Gastrocnemius medialis (tissue), 4 donors: ENCODE data around the gene DCPS. TPM values are rescaled to one million over a fixed set of nuclear protein-coding genes. Genes with fewer than 3 reads are reported as not detected.
"Not testable (repeated sequence)": the region's sequence is repeated elsewhere in the genome, so short reads cannot be mapped to it uniquely, and the experiment has no call there.

Experiments
- ATAC-seq, 2 donors: fragments of 150-250 bp; one replicate each; pipeline ENCODE4 v1.9.1; 2016
- DNase-seq, 2 donors: peaks; one replicate each; pipeline ENCODE4 v3.0.0-alpha.2; 2019
- H3K27ac ChIP-seq, 4 donors: fragments of 200-600 bp; sonication (generic); 1 replicate in 1 of 4; 2 replicates in 3 of 4; pipeline ENCODE4 v1.5.1; 2016 to 2018; ENCODE audit warnings: mild to moderate bottlenecking in 2 of 4, moderate library complexity in 1 of 4
- H3K27me3 ChIP-seq, 3 donors: fragments of 200-600 bp; sonication (generic) in 2 of 3; 1 replicate in 1 of 3; 2 replicates in 2 of 3; pipeline versions ENCODE4 v1.5.1 to v1.6.0; 2016 to 2019; ENCODE audit warnings: mild to moderate bottlenecking in 1 of 3, moderate library complexity in 1 of 3
- H3K36me3 ChIP-seq, 2 donors: fragments of 200-600 bp; sonication (generic) in 1 of 2; one replicate each; pipeline ENCODE4 v1.5.1; 2017 to 2018
- H3K4me1 ChIP-seq, 2 donors: fragments of 200-600 bp; sonication (generic) in 1 of 2; one replicate each; pipeline ENCODE4 v1.5.1; 2016 to 2017; ENCODE audit warnings: mild to moderate bottlenecking in 2 of 2
- H3K4me3 ChIP-seq, 4 donors: fragments of 200-600 bp; sonication (generic) in 3 of 4; 1 replicate in 1 of 4; 2 replicates in 3 of 4; pipeline ENCODE4 v1.5.1; 2016 to 2019; ENCODE audit warnings: mild to moderate bottlenecking in 2 of 4
- H3K9me3 ChIP-seq, 3 donors: fragments of 200-600 bp; sonication (generic) in 2 of 3; 1 replicate in 1 of 3; 2 replicates in 2 of 3; pipeline ENCODE4 v1.5.1; 2016 to 2019
- POLR2A ChIP-seq, 2 donors: fragments of 450-650 bp; IDR thresholded peaks; one replicate each; pipeline ENCODE4 v1.6.1; 2017; ENCODE audit warnings: antibody characterized with exemption in 2 of 2, mild to moderate bottlenecking in 2 of 2, moderate library complexity in 2 of 2
- in situ Hi-C, 4 donors: fragments of 200-750 bp; cut with MboI; loops; one replicate each; pipeline versions ENCODE4 v1.15.0 to v1.8.0; 2017; ENCODE audit warnings: low sequenced_read_pairs in 4 of 4
- intact Hi-C: fragments of 100-400 bp; cut with DNase I; formaldehyde crosslinking; loops from one replicate; pipeline ENCODE4 v1.15.1; 2023; ENCODE audit warnings: low total_unique reads
- total RNA-seq, 4 donors: library from RNA; depleted of rRNA; stranded (reverse); fragments of >200 nt; gene quantifications; one replicate each; pipeline versions ENCODE4 v1.1.0 to v1.2.3, GENCODE V29; 2016
- TF ChIP-seq, protein P1 (sequence below), 5 experiments: fragments of 450-650 bp in 3 of 5; fragments of 200-600 bp in 2 of 5; sonication (generic) in 2 of 5; IDR thresholded peaks in 4 of 5; conservative IDR thresholded peaks in 1 of 5; 1 replicate in 4 of 5; 2 replicates in 1 of 5; pipeline ENCODE4 v1.5.1; 2016 to 2019; ENCODE audit warnings: antibody characterized with exemption in 5 of 5, mild to moderate bottlenecking in 3 of 5, moderate library complexity in 3 of 5

Gene DCPS
- total RNA-seq, 4 donors from 2014 or later: 9.8 to 23.1 (median 11.5) TPM

DNA sequence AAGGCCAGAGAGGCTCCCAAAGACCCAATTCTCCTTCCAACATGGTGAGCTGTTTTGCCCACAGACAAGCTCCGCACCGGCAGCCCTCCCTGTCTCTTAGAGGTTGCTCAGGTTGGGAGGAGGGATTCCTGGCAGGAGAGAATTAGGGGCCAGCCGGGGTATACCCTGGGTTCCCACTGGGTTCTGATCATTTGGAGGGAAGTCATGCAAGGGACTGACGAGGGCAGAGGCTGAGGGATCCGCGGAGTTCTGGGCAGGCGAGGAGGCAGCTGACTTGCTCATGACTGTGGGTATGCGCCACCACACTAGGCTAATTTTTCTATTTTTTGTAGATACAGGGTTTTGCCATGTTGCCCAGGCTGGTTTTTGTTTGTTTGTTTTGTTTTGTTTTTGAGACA is 56.2 kb downstream of the DCPS start:
- no peak for DNase-seq
- in situ Hi-C loops: no loop called here

DNA sequence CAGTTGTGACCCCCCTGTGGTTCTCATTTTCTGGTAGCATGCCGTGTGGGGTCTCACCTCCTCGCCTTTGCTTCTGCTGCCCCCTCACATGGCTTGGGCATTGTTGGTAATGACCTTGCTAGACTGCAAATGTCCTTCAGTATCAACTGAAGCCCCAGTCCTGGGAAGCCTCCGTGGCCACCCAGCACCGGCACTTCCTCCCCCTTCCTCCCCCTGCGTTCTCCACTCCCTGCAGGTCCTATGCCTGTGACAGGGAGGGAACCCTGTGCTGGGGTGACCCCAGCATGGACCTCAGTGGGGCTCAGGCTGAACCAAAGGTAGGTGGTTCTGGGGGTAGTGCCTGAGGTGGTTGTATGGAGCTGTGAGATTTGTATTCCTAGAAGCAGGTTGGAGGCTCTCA is 57.5 kb downstream of the DCPS start:
- intact Hi-C loops: no loop called here
- no peaks in the 10 kb centered on the region for H3K9me3 ChIP-seq
- TF ChIP-seq, protein P1, sequence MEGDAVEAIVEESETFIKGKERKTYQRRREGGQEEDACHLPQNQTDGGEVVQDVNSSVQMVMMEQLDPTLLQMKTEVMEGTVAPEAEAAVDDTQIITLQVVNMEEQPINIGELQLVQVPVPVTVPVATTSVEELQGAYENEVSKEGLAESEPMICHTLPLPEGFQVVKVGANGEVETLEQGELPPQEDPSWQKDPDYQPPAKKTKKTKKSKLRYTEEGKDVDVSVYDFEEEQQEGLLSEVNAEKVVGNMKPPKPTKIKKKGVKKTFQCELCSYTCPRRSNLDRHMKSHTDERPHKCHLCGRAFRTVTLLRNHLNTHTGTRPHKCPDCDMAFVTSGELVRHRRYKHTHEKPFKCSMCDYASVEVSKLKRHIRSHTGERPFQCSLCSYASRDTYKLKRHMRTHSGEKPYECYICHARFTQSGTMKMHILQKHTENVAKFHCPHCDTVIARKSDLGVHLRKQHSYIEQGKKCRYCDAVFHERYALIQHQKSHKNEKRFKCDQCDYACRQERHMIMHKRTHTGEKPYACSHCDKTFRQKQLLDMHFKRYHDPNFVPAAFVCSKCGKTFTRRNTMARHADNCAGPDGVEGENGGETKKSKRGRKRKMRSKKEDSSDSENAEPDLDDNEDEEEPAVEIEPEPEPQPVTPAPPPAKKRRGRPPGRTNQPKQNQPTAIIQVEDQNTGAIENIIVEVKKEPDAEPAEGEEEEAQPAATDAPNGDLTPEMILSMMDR (IDR thresholded peaks at IDR 0.05 in 4 of 5, conservative IDR thresholded peaks at IDR 0.05 in 1 of 5): no peak
- TF ChIP-seq POLR2A (IDR thresholded peaks at IDR 0.05): no peak
- no peaks in the 10 kb centered on the region for H3K36me3 ChIP-seq
- DNase-seq: no peak
- no peak overlapping the region for H3K27ac ChIP-seq
- no peak for ATAC-seq
- in situ Hi-C loops: no loop called here
- H3K4me1 ChIP-seq: peaks cover 12 to 13% of the 10 kb centered on the region in 2 donors
- H3K4me3 ChIP-seq: no peak overlapping the region
- H3K27me3 ChIP-seq: no peaks in the 10 kb centered on the region

More for the DNA sequence above, 56.2 kb downstream of the DCPS start:
- Histone ChIP-seq H3K4me3 (no peak overlapping the region), H3K36me3 (no peaks in the 10 kb centered on the region), H3K4me1 (peaks cover 17 to 21% of the 10 kb centered on the region in 2 donors), H3K27ac (peak overlapping the region in 2 of 4 donors; percentile 1 to 57), H3K27me3 (no peaks in the 10 kb centered on the region), H3K9me3 (no peaks in the 10 kb centered on the region)
- ATAC-seq: no peak
- intact Hi-C loops: no loop called here
- no peak for TF ChIP-seq POLR2A (IDR thresholded peaks at IDR 0.05)
- TF ChIP-seq, protein P1 (IDR thresholded peaks at IDR 0.05 in 4 of 5, conservative IDR thresholded peaks at IDR 0.05 in 1 of 5): no peak

DNA sequence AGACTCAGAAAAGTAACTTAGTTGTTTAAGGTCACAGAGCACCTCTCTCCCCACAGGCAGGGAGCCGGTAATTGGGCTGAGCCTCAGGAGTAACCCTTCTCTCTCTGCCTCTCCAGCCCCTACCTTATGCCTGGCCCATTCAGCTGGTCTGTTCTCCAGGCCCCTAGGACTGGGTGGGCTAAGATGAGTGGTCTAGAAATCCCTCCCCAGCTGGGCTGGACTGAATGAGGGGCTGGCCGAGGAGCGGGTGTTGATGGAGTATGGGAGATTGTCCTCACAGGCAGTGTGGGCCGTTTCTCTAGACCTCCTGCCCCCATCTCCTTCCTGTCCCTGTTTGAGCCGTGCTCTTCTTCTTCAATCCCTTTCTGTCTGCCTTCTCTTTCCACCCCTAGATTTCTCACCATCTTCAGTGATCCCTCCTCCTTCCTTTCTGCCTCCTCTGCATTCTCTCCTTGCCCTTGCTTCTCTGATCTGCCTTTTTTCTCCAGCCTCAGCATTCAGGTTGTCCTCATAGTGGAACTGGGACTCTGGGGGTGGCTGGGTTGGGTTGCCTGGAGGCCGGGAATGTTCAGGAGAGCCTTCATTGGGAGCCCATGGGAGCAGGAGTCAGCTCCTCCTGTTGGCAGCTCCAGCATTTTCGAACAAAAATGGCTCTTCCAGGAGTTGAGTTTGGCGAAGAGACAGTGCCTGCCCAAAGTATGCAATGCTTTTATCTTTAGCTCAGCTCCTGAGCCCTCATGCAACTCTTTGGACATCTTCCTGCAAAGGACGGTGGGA is 59.2 kb downstream of the DCPS start:
- DNase-seq (no peak), ATAC-seq (no peak)
- no peak overlapping the region for H3K4me3 ChIP-seq
- no peaks in the 10 kb centered on the region for H3K27me3 ChIP-seq
- H3K36me3 ChIP-seq: no peaks in the 10 kb centered on the region
- TF ChIP-seq, protein P1 (IDR thresholded peaks at IDR 0.05 in 4 of 5, conservative IDR thresholded peaks at IDR 0.05 in 1 of 5): no peak
- TF ChIP-seq POLR2A (IDR thresholded peaks at IDR 0.05): no peak
- H3K9me3 ChIP-seq: no peaks in the 10 kb centered on the region
- in situ Hi-C loops: no loop called here
- no peak overlapping the region for H3K27ac ChIP-seq
- intact Hi-C loops: no loop called here
- peaks cover 7 to 12% of the 10 kb centered on the region in 2 donors for H3K4me1 ChIP-seq

DNA sequence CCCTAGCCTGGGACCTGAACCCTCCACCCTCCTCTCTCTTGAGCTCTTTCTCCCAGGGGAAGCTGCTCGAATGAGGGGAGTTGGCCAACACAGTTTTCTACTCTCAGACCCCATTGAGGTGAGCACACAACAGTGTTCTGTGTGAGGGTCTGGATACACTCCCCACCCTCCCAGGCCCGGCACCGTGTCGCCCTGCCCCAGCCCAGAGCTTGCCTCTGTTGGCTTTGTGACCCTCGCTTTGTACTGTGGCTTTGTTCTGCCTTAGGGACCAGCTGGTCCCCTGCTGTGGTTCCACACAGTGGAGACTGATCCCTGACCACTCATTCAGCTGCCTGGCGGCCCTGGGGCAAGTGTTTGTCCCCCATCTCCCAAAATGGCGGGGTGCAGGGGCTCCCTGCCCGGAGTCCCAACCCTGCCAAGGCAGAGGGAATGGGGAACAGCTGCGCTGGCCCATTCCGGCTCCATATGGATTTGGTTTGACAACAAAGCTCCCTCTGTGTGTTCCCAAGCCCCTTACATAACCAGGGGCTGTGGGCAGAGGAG is 59.9 kb downstream of the DCPS start:
- H3K4me1 ChIP-seq: peaks cover 7 to 12% of the 10 kb centered on the region in 2 donors
- DNase-seq (no peak), ATAC-seq (no peak)
- no peaks in the 10 kb centered on the region for H3K27me3 ChIP-seq
- intact Hi-C loops: no loop called here
- H3K9me3 ChIP-seq: no peaks in the 10 kb centered on the region
- no peak for TF ChIP-seq POLR2A (IDR thresholded peaks at IDR 0.05)
- TF ChIP-seq, protein P1 (IDR thresholded peaks at IDR 0.05 in 4 of 5, conservative IDR thresholded peaks at IDR 0.05 in 1 of 5): no peak
- in situ Hi-C loops: no loop called here
- no peak overlapping the region for H3K4me3 ChIP-seq
- H3K27ac ChIP-seq: no peak overlapping the region
- H3K36me3 ChIP-seq: no peaks in the 10 kb centered on the region

DNA sequence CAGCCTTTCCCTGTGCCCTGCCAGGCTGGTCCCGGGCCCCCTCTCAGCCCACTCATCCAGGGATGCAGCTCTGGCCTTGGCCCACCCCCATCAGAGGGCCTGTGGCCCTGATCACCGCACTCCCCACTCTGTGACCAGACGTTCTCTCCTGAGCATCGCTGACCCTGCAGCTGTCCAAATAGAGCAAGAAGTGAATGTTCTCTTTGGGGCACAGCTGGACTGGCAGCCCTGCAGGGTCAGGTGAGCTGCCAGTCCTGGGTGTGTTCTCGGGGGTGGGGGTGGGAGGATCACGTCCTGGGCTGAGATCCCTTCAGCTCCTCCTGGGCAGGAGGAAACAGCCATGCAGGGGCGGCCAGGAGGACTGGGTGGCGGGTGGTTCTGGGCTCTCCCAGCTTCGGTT is 60.9 kb downstream of the DCPS start:
- H3K9me3 ChIP-seq, H3K27ac ChIP-seq, H3K36me3 ChIP-seq, DNase-seq, intact Hi-C loops, in situ Hi-C loops, H3K4me3 ChIP-seq, H3K27me3 ChIP-seq, H3K4me1 ChIP-seq: not testable (repeated sequence)
- peak in 1 of 2 donors; percentile 20 for ATAC-seq

DNA sequence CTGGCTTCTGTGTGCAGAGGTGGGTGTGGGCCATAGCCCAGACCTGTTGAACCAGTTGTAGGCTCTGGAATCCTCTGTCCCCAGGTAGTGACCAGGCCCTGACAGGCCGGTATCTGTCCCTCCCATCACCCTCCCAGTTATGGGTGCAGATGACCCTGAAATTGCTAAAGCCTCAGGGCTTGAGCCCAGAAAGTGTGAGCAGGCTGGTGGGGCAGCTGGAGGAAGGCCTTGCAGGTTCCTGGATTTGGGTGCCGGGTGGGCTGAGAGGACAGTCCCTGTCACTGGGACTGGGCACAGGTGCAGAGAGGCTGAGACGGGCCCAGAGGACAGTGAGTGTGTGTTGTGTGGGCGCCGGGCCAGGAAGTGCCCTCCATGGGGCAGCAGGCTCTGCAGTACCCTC is 61.6 kb downstream of the DCPS start:
- intact Hi-C loops, H3K4me3 ChIP-seq, H3K36me3 ChIP-seq, ATAC-seq, H3K9me3 ChIP-seq, in situ Hi-C loops, H3K4me1 ChIP-seq, H3K27me3 ChIP-seq, H3K27ac ChIP-seq, DNase-seq: not testable (repeated sequence)
